GM12878 (cell line): ENCODE data around the gene F11. TPM values are rescaled to one million over a fixed set of nuclear protein-coding genes. Genes with fewer than 3 reads are reported as not detected.

Experiments
- ATAC-seq: fragments of 200-7000 bp; cut with Tn5 transposase; 3 replicates; pipeline ENCODE4 v1.9.1; 2020; ENCODE audit warnings: mild to moderate bottlenecking, moderate library complexity
- BruUV-seq: library from RNA; stranded (reverse); fragments of 400-500 nt; replicated peaks from 2 replicates; lab custom pipeline; 2021; lab: Mats Ljungman, UMichigan
- CTCF ChIA-PET: fragments of 300-600 bp; sonication (Branson Sonifier 250); formaldehyde crosslinking; extraction: SDS; loops from one replicate; lab custom pipeline; 2021; ENCODE audit warnings: inconsistent platforms; lab: Yijun Ruan, JAX
- POLR2A ChIA-PET: fragments of 350-600 bp; formaldehyde crosslinking; extraction: SDS; loops from one replicate; lab custom pipeline; 2021; ENCODE audit warnings: inconsistent platforms; lab: Charles Lee
- RAD21 ChIA-PET: fragments of 300-600 bp; sonication (Branson Sonifier 250); formaldehyde crosslinking; loops from one replicate; lab custom pipeline; 2023; ENCODE audit warnings: antibody characterized with exemption; ENCODE audit not compliant: unreplicated experiment; lab: Charles Lee
- SMC1A ChIA-PET: fragments of 300-600 bp; sonication (Branson Sonifier 250); formaldehyde crosslinking; loops from one replicate; lab custom pipeline; 2023; ENCODE audit not compliant: unreplicated experiment, uncharacterized antibody; lab: Charles Lee
- DNase-seq: peaks from one replicate; pipeline ENCODE4 v3.0.0-alpha.2; 2011; ENCODE audit warnings: low read depth, low spot score
- FAIRE-seq: peaks from 3 replicates; lab custom pipeline; 2011; peaks lifted over from hg19 to GRCh38; lab: Jason Lieb, UNC
- H2AFZ ChIP-seq: 2 replicates; pipeline ENCODE4 v1.6.0; 2011; ENCODE audit warnings: low read depth, low read length, control low read depth; ENCODE audit not compliant: control insufficient read depth
- H3K27ac ChIP-seq: 2 replicates; pipeline ENCODE4 v1.5.1; 2011; ENCODE audit warnings: control low read depth; ENCODE audit not compliant: control insufficient read depth, insufficient read depth
- H3K27me3 ChIP-seq, 2 experiments: replicated peaks in 1 of 2; 2 replicates each; pipeline versions ENCODE4 v1.6.0 to v1.6.1; 2011; ENCODE audit warnings: low read length in 1 of 2; ENCODE audit not compliant: control insufficient read depth in 2 of 2, insufficient read depth in 2 of 2
- H3K36me3 ChIP-seq, 2 experiments: 2 replicates each; pipeline ENCODE4 v1.5.1; 2011; ENCODE audit warnings: low read length in 1 of 2; ENCODE audit not compliant: control insufficient read depth in 2 of 2, insufficient read depth in 2 of 2
- H3K4me1 ChIP-seq: 2 replicates; pipeline ENCODE4 v1.6.1; 2011; ENCODE audit warnings: mild to moderate bottlenecking, low read length, moderate library complexity, mixed read lengths; ENCODE audit not compliant: control insufficient read depth, insufficient read depth
- H3K4me2 ChIP-seq: 2 replicates; pipeline ENCODE4 v1.6.0; 2011; ENCODE audit warnings: control low read depth; ENCODE audit not compliant: control insufficient read depth, insufficient read depth
- H3K4me3 ChIP-seq: fragments of 200-600 bp; sonication (generic); 2 replicates; pipeline ENCODE4 v1.5.1; 2016
- H3K79me2 ChIP-seq: 2 replicates; pipeline ENCODE4 v1.6.0; 2011; ENCODE audit warnings: low read length; ENCODE audit not compliant: control insufficient read depth, insufficient read depth
- H3K9ac ChIP-seq: 2 replicates; pipeline ENCODE4 v1.8.0; 2011; ENCODE audit warnings: low read length, control low read depth, mixed read lengths; ENCODE audit not compliant: control insufficient read depth, insufficient read depth
- H3K9me3 ChIP-seq: replicated peaks from 3 replicates; pipeline ENCODE4 v1.5.1; 2011; ENCODE audit warnings: mild to moderate bottlenecking, low read length; ENCODE audit not compliant: control insufficient read depth, insufficient read depth
- H4K20me1 ChIP-seq: 2 replicates; pipeline ENCODE4 v1.6.0; 2011; ENCODE audit not compliant: control insufficient read depth, insufficient read depth
- ASH2L ChIP-seq: fragments of 300-600, 200-600 bp; sonication (generic); IDR thresholded peaks from 2 replicates; pipeline ENCODE4 v1.6.1; 2017; ENCODE audit warnings: low read depth, mild to moderate bottlenecking, borderline replicate concordance
- CBFB ChIP-seq: IDR thresholded peaks from 2 replicates; pipeline ENCODE4 v1.6.1; 2016; ENCODE audit warnings: antibody characterized with exemption, low read depth
- CHD1 ChIP-seq: IDR thresholded peaks from 2 replicates; pipeline ENCODE4 v1.6.1; 2012; ENCODE audit warnings: low read depth, low read length, improper control_type of control experiment
- CHD4 ChIP-seq: fragments of 200-600 bp; sonication (generic); IDR thresholded peaks from 2 replicates; pipeline ENCODE4 v1.6.1; 2016; ENCODE audit warnings: mild to moderate bottlenecking
- GATAD2B ChIP-seq: fragments of 450-650 bp; conservative IDR thresholded peaks from 2 replicates; pipeline ENCODE4 v1.6.1; 2017; ENCODE audit warnings: low read depth, mild to moderate bottlenecking, moderate library complexity
- HDGF ChIP-seq: fragments of 450-650 bp; IDR thresholded peaks from 2 replicates; pipeline ENCODE4 v1.6.1; 2016; ENCODE audit warnings: antibody characterized with exemption
- JUNB ChIP-seq: IDR thresholded peaks from 2 replicates; pipeline ENCODE4 v1.6.1; 2016; ENCODE audit warnings: antibody characterized with exemption, mild to moderate bottlenecking
- NBN ChIP-seq: fragments of 450-650 bp; IDR thresholded peaks from 2 replicates; pipeline ENCODE4 v1.6.1; 2016
- POU2F2 ChIP-seq: IDR thresholded peaks from 3 replicates; pipeline ENCODE4 v1.6.1; 2011; ENCODE audit warnings: low read depth, mild to moderate bottlenecking, low read length, borderline replicate concordance
- RAD21 ChIP-seq: IDR thresholded peaks from 2 replicates; pipeline ENCODE4 v1.6.1; 2011; ENCODE audit warnings: mild to moderate bottlenecking, low read depth, low read length, moderate library complexity; ENCODE audit not compliant: insufficient read depth
- SIX5 ChIP-seq: IDR thresholded peaks from 2 replicates; pipeline ENCODE4 v1.6.1; 2011; ENCODE audit warnings: mild to moderate bottlenecking, low read depth, low read length, moderate library complexity; ENCODE audit not compliant: severe bottlenecking
- STAT3 ChIP-seq: IDR thresholded peaks from 2 replicates; pipeline ENCODE4 v1.6.1; 2011; ENCODE audit warnings: low read depth, low read length, improper control_type of control experiment
- ZZZ3 ChIP-seq: IDR thresholded peaks from 2 replicates; pipeline ENCODE4 v1.6.1; 2011; ENCODE audit warnings: low read depth; ENCODE audit not compliant: control insufficient read depth, insufficient read length
- WGBS: methylation state at CpG from one replicate; pipeline ENCODE4 v1.1.6; 2016; ENCODE audit warnings: low lambda C conversion rate; ENCODE audit not compliant: insufficient replicate concordance, insufficient coverage; ENCODE audit errors: missing lambda C conversion rate; 5-methylcytosine and 5-hydroxymethylcytosine counted together
- in situ Hi-C: fragments of 300-500 bp; cut with MboI; formaldehyde crosslinking; loops from 9 replicates; pipeline ENCODE4 v1.14.3; 2018; ENCODE audit warnings: mixed read lengths
- intact Hi-C: fragments of 100-400 bp; cut with micrococcal nuclease; formaldehyde crosslinking; loops from one replicate; pipeline ENCODE4 v1.14.2; 2022; ENCODE audit not compliant: unreplicated experiment
- polyA plus RNA-seq, 11 experiments: library from polyadenylated mRNA; depleted of rRNA in 4 of 11; unstranded in 6 of 11; stranded (reverse) in 5 of 11; fragments of >200 nt; fragmentation: Nextera tagmentation in 4 of 11; fragmentation: Illumina TruSeq in 1 of 11; extraction: Ambion mirVana in 4 of 11; extraction: Trizol in 1 of 11; gene quantifications; 1 replicate in 1 of 11; 2 replicates in 10 of 11; pipeline versions ENCODE4 v1.2.1 to v1.2.3, GENCODE V29; 2011 to 2016; ENCODE audit warnings: inconsistent platforms in 2 of 11, missing spikeins in 2 of 11, low read depth in 1 of 11
- total RNA-seq, 4 experiments: library from RNA; depleted of rRNA in 3 of 4; stranded (reverse); fragments of >200 nt in 3 of 4; fragmentation: Illumina TruSeq in 1 of 4; extraction: Trizol in 1 of 4; gene quantifications; 2 replicates each; pipeline versions ENCODE4 v1.2.1 to v1.2.3, GENCODE V29; 2013 to 2021
- TF ChIP-seq, protein P1 (sequence below): IDR thresholded peaks from 2 replicates; pipeline ENCODE4 v1.6.1; 2012; ENCODE audit warnings: low read depth, low read length, improper control_type of control experiment
- TF ChIP-seq, protein P2 (sequence below): fragments of 450-650 bp; IDR thresholded peaks from 2 replicates; pipeline ENCODE4 v1.6.1; 2017; ENCODE audit warnings: borderline replicate concordance
- TF ChIP-seq, protein P3 (sequence below): fragments of 450-650 bp; IDR thresholded peaks from 2 replicates; pipeline ENCODE4 v1.6.1; 2017; ENCODE audit warnings: antibody characterized with exemption, mild to moderate bottlenecking, moderate library complexity

Gene F11
- total and polyA plus RNA-seq, 10 of the 15 experiments (the other 5 are each of a cell fraction or from before 2014, with no cell fraction given): not detected

DNA sequence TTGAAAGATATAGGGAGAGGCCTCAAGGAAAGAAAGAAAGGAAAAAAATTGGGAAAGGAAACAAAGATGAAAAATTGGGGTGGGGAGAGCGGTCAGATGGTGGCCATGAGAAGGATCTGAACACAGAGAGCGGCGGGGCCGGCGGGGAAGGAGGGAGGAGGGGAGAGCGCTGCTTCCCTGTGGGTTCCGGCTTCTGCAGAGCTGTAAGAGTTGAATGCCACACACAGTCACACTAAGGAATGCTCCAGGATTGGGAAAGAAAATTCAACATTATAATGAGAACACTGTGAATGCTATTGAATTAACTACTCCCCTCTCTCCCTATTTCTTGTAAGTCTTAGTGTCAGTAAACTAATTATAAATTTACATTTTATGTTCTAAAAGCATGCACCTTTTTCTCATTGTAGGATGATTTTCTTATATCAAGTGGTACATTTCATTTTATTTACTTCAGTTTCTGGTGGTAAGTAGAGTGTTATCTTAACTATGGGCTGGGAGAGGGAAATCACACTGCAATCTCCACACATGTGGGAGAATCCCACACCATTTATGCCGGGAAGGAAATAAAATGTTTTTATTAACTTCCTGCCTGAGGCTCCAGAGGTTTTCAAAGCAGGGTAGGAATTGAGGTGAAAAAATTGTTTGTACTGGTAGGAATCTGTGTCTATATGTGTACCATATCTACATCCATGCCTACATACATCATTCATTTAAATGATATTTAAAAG is 904 bp downstream of the F11 start:
- DNase-seq: no peak
- in situ Hi-C loops: no loop called here
- Histone ChIP-seq H3K27me3 (no peaks in the 10 kb centered on the region; a peak in 1 of 4 replicates), H3K4me1 (no peaks in the 10 kb centered on the region), H3K9ac (no peak overlapping the region), H2AFZ (no peak overlapping the region), H4K20me1 (no peaks in the 10 kb centered on the region), H3K79me2 (no peaks in the 10 kb centered on the region), H3K9me3 (no peaks in the 10 kb centered on the region), H3K4me2 (no peak overlapping the region), H3K36me3 (no peaks in the 10 kb centered on the region), H3K27ac (no peak overlapping the region), H3K4me3 (no peak overlapping the region)
- ChIA-PET CTCF (no interaction called here), SMC1A (no interaction called here), RAD21 (no interaction called here), POLR2A (no interaction called here)
- FAIRE-seq: no peak
- 56% methylated on average over 6 of the region's 8 CpGs for WGBS
- TF ChIP-seq POU2F2: no peak
- TF ChIP-seq RAD21: no peak
- no peak for TF ChIP-seq HDGF
- TF ChIP-seq, protein P1, sequence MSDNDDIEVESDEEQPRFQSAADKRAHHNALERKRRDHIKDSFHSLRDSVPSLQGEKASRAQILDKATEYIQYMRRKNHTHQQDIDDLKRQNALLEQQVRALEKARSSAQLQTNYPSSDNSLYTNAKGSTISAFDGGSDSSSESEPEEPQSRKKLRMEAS: no peak
- no peak for TF ChIP-seq CBFB
- TF ChIP-seq, protein P2, sequence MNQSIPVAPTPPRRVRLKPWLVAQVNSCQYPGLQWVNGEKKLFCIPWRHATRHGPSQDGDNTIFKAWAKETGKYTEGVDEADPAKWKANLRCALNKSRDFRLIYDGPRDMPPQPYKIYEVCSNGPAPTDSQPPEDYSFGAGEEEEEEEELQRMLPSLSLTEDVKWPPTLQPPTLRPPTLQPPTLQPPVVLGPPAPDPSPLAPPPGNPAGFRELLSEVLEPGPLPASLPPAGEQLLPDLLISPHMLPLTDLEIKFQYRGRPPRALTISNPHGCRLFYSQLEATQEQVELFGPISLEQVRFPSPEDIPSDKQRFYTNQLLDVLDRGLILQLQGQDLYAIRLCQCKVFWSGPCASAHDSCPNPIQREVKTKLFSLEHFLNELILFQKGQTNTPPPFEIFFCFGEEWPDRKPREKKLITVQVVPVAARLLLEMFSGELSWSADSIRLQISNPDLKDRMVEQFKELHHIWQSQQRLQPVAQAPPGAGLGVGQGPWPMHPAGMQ: no peak
- TF ChIP-seq NBN: no peak
- no peak for TF ChIP-seq ASH2L
- no peak for TF ChIP-seq CHD4
- no peak for TF ChIP-seq SIX5
- no peak for TF ChIP-seq CHD1
- TF ChIP-seq STAT3: no peak
- TF ChIP-seq GATAD2B: no peak
- no peak for TF ChIP-seq ZZZ3
- no peak for TF ChIP-seq JUNB
- TF ChIP-seq, protein P3, sequence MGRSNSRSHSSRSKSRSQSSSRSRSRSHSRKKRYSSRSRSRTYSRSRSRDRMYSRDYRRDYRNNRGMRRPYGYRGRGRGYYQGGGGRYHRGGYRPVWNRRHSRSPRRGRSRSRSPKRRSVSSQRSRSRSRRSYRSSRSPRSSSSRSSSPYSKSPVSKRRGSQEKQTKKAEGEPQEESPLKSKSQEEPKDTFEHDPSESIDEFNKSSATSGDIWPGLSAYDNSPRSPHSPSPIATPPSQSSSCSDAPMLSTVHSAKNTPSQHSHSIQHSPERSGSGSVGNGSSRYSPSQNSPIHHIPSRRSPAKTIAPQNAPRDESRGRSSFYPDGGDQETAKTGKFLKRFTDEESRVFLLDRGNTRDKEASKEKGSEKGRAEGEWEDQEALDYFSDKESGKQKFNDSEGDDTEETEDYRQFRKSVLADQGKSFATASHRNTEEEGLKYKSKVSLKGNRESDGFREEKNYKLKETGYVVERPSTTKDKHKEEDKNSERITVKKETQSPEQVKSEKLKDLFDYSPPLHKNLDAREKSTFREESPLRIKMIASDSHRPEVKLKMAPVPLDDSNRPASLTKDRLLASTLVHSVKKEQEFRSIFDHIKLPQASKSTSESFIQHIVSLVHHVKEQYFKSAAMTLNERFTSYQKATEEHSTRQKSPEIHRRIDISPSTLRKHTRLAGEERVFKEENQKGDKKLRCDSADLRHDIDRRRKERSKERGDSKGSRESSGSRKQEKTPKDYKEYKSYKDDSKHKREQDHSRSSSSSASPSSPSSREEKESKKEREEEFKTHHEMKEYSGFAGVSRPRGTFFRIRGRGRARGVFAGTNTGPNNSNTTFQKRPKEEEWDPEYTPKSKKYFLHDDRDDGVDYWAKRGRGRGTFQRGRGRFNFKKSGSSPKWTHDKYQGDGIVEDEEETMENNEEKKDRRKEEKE: no peak
- intact Hi-C loops: no loop called here
- no TSS peak for BruUV-seq
- no peak for ATAC-seq
